Astrocyte (in vitro differentiated cells and primary cell): ENCODE results near the gene NYNRIN. TPM values are rescaled to one million over a fixed set of nuclear protein-coding genes. Genes with fewer than 3 reads are reported as not detected.
"Not testable (repeated sequence)": the region's sequence is repeated elsewhere in the genome, so short reads cannot be mapped to it uniquely, and the experiment has no call there.

ENCODE experiments used
- DNase-seq: peaks from one replicate; pipeline ENCODE4 v3.0.0-alpha.2; 2010; ENCODE audit warnings: low read depth
- FAIRE-seq: peaks from 2 replicates; lab custom pipeline; 2011; peaks lifted over from hg19 to GRCh38; lab: Jason Lieb, UNC
- H2AFZ ChIP-seq: 2 replicates; pipeline ENCODE4 v1.6.0; 2012; ENCODE audit warnings: low read depth, low read length, inconsistent platforms
- H3K27ac ChIP-seq: 2 replicates; pipeline ENCODE4 v1.5.1; 2011; ENCODE audit warnings: low read depth, low read length, inconsistent platforms
- H3K27me3 ChIP-seq: 2 replicates; pipeline ENCODE4 v1.6.0; 2011; ENCODE audit warnings: low read length, inconsistent platforms; ENCODE audit not compliant: insufficient read depth
- H3K36me3 ChIP-seq: 2 replicates; pipeline ENCODE4 v1.5.1; 2011; ENCODE audit warnings: low read length, inconsistent platforms; ENCODE audit not compliant: insufficient read depth
- H3K4me1 ChIP-seq: 2 replicates; pipeline ENCODE4 v1.5.1; 2011; ENCODE audit warnings: low read length, inconsistent platforms; ENCODE audit not compliant: insufficient read depth
- H3K4me2 ChIP-seq: 2 replicates; pipeline ENCODE4 v1.6.0; 2012; ENCODE audit warnings: low read length, inconsistent platforms
- H3K4me3 ChIP-seq: 2 replicates; pipeline ENCODE4 v1.5.1; 2011; ENCODE audit warnings: low read depth, mild to moderate bottlenecking, low read length, inconsistent platforms; ENCODE audit not compliant: insufficient read depth
- H3K79me2 ChIP-seq: 2 replicates; pipeline ENCODE4 v1.6.0; 2012; ENCODE audit warnings: mild to moderate bottlenecking, low read length, inconsistent platforms; ENCODE audit not compliant: insufficient read depth
- H3K9ac ChIP-seq: 2 replicates; pipeline ENCODE4 v1.6.0; 2012; ENCODE audit warnings: mild to moderate bottlenecking, low read length, inconsistent platforms
- H3K9me3 ChIP-seq: 2 replicates; pipeline ENCODE4 v1.5.1; 2012; ENCODE audit warnings: low read depth, mild to moderate bottlenecking, low read length, inconsistent platforms; ENCODE audit not compliant: insufficient read depth
- H4K20me1 ChIP-seq: 2 replicates; pipeline ENCODE4 v1.6.0; 2012; ENCODE audit warnings: low read length, inconsistent platforms; ENCODE audit not compliant: insufficient read depth
- H3K27ac Mint-ChIP-seq: one replicate; pipeline ENCODE4 v1.8.0; 2021; ENCODE audit warnings: mild to moderate bottlenecking, mixed read lengths; ENCODE audit not compliant: unreplicated experiment
- H3K27me3 Mint-ChIP-seq: one replicate; pipeline ENCODE4 v1.8.0; 2021; ENCODE audit warnings: low read depth, mixed read lengths; ENCODE audit not compliant: unreplicated experiment
- H3K36me3 Mint-ChIP-seq: one replicate; pipeline ENCODE4 v1.8.0; 2021; ENCODE audit warnings: low read depth, mixed read lengths; ENCODE audit not compliant: unreplicated experiment
- H3K4me1 Mint-ChIP-seq: one replicate; pipeline ENCODE4 v1.8.0; 2021; ENCODE audit warnings: low read depth, mixed read lengths; ENCODE audit not compliant: unreplicated experiment
- H3K4me3 Mint-ChIP-seq: one replicate; pipeline ENCODE4 v1.8.0; 2021; ENCODE audit warnings: mild to moderate bottlenecking, moderate library complexity, mixed read lengths; ENCODE audit not compliant: unreplicated experiment
- H3K9me3 Mint-ChIP-seq: one replicate; pipeline ENCODE4 v1.8.0; 2021; ENCODE audit warnings: mild to moderate bottlenecking, mixed read lengths; ENCODE audit not compliant: unreplicated experiment
- EZH2 ChIP-seq: IDR thresholded peaks from 2 replicates; pipeline ENCODE4 v1.6.1; 2012; ENCODE audit warnings: mild to moderate bottlenecking, low read length, inconsistent platforms; ENCODE audit not compliant: insufficient read depth
- total RNA-seq: library from RNA; stranded (reverse); gene quantifications from 2 replicates; pipeline ENCODE4 v1.2.1, GENCODE V29; 2021
- TF ChIP-seq, protein P1 (sequence below): IDR thresholded peaks from 2 replicates; pipeline ENCODE4 v1.5.1; 2011; ENCODE audit warnings: low read depth, mild to moderate bottlenecking, inconsistent platforms, low read length, moderate library complexity; ENCODE audit not compliant: insufficient read depth

NYNRIN gene
- total RNA-seq, 1 donor from 2014 or later = 25.4 TPM

DNA sequence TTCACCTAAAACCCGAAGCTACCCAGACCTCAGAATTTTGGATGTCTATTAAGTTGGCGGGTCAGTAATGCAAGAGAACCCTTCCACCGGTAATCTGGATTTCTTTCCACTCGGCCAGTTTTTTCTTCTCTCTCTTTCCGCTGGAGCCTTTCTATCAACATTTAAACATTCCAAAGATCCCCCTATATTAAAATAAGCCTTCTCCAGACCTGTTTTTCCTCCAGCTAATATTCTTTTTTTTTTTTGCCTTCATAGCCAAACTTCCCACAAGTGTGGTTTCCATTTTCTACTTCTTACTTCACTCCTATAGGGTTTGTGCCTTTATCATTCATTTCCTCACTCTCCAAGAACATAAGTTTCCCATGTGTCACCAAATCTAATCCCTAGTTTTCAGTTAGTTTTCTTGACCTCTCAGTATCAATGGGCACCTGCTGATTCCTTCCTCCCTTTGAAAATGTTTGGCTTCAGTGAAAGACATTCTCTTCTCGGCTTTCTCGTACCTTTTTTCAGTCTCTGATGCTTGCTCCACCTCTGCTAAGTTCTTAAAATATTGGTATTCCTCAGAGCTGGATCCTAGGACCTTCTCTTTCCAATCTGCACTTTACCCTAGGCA is 44.4 kb downstream of the NYNRIN start:
- Histone ChIP-seq H3K79me2 (peaks cover 32% of the 10 kb centered on the region), H3K36me3 (peaks cover 15% of the 10 kb centered on the region), H3K9me3 (no peaks in the 10 kb centered on the region), H3K27ac (peak overlapping the region; percentile 98), H3K4me2 (peak overlapping the region; percentile 99), H3K9ac (peak overlapping the region; percentile 99), H3K4me3 (peak overlapping the region; percentile 81), H4K20me1 (peaks cover 19% of the 10 kb centered on the region), H3K27me3 (no peaks in the 10 kb centered on the region), H2AFZ (peak overlapping the region; percentile 77), H3K4me1 (peaks cover 12% of the 10 kb centered on the region)
- Mint-ChIP-seq H3K9me3 (no peaks in the 10 kb centered on the region), H3K4me3 (peak overlapping the region; percentile 96), H3K36me3 (peaks cover 9% of the 10 kb centered on the region), H3K27ac (peak overlapping the region; percentile 100), H3K27me3 (no peaks in the 10 kb centered on the region), H3K4me1 (peaks cover 3% of the 10 kb centered on the region)
- FAIRE-seq (no peak), DNase-seq (no peak)
- TF ChIP-seq, protein P1, sequence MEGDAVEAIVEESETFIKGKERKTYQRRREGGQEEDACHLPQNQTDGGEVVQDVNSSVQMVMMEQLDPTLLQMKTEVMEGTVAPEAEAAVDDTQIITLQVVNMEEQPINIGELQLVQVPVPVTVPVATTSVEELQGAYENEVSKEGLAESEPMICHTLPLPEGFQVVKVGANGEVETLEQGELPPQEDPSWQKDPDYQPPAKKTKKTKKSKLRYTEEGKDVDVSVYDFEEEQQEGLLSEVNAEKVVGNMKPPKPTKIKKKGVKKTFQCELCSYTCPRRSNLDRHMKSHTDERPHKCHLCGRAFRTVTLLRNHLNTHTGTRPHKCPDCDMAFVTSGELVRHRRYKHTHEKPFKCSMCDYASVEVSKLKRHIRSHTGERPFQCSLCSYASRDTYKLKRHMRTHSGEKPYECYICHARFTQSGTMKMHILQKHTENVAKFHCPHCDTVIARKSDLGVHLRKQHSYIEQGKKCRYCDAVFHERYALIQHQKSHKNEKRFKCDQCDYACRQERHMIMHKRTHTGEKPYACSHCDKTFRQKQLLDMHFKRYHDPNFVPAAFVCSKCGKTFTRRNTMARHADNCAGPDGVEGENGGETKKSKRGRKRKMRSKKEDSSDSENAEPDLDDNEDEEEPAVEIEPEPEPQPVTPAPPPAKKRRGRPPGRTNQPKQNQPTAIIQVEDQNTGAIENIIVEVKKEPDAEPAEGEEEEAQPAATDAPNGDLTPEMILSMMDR = no peak
- TF ChIP-seq EZH2 = no peak

DNA sequence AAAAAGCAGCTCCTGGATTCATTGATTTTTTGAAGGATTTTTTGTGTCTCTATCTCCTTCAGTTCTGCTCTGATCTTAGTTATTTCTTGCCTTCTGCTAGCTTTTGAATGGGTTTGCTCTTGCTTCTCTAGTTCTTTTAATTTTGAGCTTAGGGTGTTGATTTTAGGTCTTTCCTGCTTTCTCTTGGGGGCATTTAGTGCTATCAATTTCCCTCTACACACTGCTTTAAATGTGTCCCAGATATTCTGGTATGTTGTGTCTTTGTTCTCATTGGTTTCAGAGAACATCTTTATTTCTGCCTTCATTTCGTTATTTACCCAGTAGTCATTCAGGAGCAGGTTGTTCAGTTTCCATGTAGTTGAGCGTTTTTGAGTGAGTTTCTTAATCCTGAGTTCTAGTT is 52.0 kb downstream of the NYNRIN start:
- H3K27ac Mint-ChIP-seq, FAIRE-seq, H3K9me3 ChIP-seq, H3K27ac ChIP-seq, H3K27me3 Mint-ChIP-seq, H3K4me3 Mint-ChIP-seq, H3K4me2 ChIP-seq, H2AFZ ChIP-seq, H3K27me3 ChIP-seq, H3K36me3 ChIP-seq, DNase-seq, H3K4me1 Mint-ChIP-seq, H3K4me3 ChIP-seq, H3K4me1 ChIP-seq, H3K79me2 ChIP-seq, H4K20me1 ChIP-seq, H3K9ac ChIP-seq: not testable (repeated sequence)
- Mint-ChIP-seq H3K36me3 (peaks cover 22% of the 10 kb centered on the region), H3K9me3 (peaks cover 21% of the 10 kb centered on the region)

DNA sequence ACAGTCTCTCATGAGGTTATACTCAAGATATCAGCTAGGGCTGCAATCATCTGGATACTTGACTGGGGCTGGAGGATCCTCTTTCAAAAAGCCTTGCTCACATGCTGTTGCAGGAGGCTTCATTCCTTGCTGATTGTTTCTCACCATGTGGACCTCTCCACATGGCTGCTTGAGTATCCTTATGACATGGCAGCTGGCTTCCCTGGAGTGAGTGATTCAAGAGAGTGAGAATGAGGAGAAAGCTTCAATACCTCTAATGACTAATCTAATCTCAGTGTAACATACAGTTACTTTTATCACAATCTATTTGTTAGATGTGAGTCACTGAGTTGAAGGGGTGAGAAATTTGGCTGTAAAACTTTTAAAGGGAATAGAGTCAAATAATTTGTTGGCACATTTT is 58.2 kb downstream of the NYNRIN start:
- H4K20me1 ChIP-seq = no peaks in the 10 kb centered on the region
- H3K9me3 ChIP-seq = no peaks in the 10 kb centered on the region
- no peak overlapping the region for H3K4me3 ChIP-seq
- H3K27ac ChIP-seq = no peak overlapping the region
- DNase-seq = no peak
- Mint-ChIP-seq H3K27ac (no peak overlapping the region), H3K4me1 (no peaks in the 10 kb centered on the region), H3K27me3 (no peaks in the 10 kb centered on the region), H3K4me3 (no peak overlapping the region), H3K36me3 (peaks cover 43% of the 10 kb centered on the region), H3K9me3 (peaks cover 28% of the 10 kb centered on the region)
- TF ChIP-seq, protein P1 = no peak
- no peak for TF ChIP-seq EZH2
- H3K79me2 ChIP-seq = no peaks in the 10 kb centered on the region
- no peaks in the 10 kb centered on the region for H3K4me1 ChIP-seq
- no peak overlapping the region for H2AFZ ChIP-seq
- no peak overlapping the region for H3K9ac ChIP-seq
- H3K27me3 ChIP-seq = no peaks in the 10 kb centered on the region
- no peaks in the 10 kb centered on the region for H3K36me3 ChIP-seq
- no peak overlapping the region for H3K4me2 ChIP-seq
- FAIRE-seq = no peak
